Activated CD4-positive, alpha-beta T cell treated with anti-CD3 and anti-CD28 coated beads for 36 hours (primary cell): ENCODE data around the gene RGS7. TPM values are rescaled to one million over a fixed set of nuclear protein-coding genes. Genes with fewer than 3 reads are reported as not detected.
"Not testable (repeated sequence)": the region's sequence is repeated elsewhere in the genome, so short reads cannot be mapped to it uniquely, and the experiment has no call there.

Experiments
- ATAC-seq: fragments of 200-7000 bp; cut with Tn5 transposase; one replicate; pipeline ENCODE4 v1.10.0; 2021; ENCODE audit warnings: mild to moderate bottlenecking, moderate library complexity
- CTCF ChIA-PET: fragments of 350-600 bp; sonication (Branson Sonifier 250); formaldehyde crosslinking; loops from one replicate; lab custom pipeline; 2021; ENCODE audit warnings: antibody characterized with exemption; lab: Charles Lee
- POLR2A ChIA-PET: fragments of 350-600 bp; sonication (Branson Sonifier 250); formaldehyde crosslinking; loops from one replicate; lab custom pipeline; 2021; ENCODE audit warnings: antibody characterized with exemption, inconsistent platforms; lab: Charles Lee
- DNase-seq: peaks from one replicate; pipeline ENCODE4 v3.0.0-alpha.2; 2020
- H3K27ac Mint-ChIP-seq: one replicate; pipeline ENCODE4 v1.8.0; 2021; ENCODE audit warnings: mixed read lengths
- H3K27me3 Mint-ChIP-seq: one replicate; pipeline ENCODE4 v1.8.0; 2021; ENCODE audit warnings: mixed read lengths
- H3K36me3 Mint-ChIP-seq: one replicate; pipeline ENCODE4 v1.8.0; 2021; ENCODE audit warnings: low read depth, mixed read lengths
- H3K4me1 Mint-ChIP-seq: one replicate; pipeline ENCODE4 v1.8.0; 2021; ENCODE audit warnings: mixed read lengths
- H3K4me3 Mint-ChIP-seq: one replicate; pipeline ENCODE4 v1.8.0; 2021; ENCODE audit warnings: mild to moderate bottlenecking, moderate library complexity, mixed read lengths
- H3K9me3 Mint-ChIP-seq: one replicate; pipeline ENCODE4 v1.8.0; 2021; ENCODE audit warnings: low read depth, mixed read lengths
- intact Hi-C, 2 experiments: fragments of 100-400 bp; cut with DNase I in 1 of 2; cut with micrococcal nuclease in 1 of 2; formaldehyde crosslinking; loops; one replicate each; pipeline versions ENCODE4 v1.14.2 to v1.15.1; 2022 to 2024; cut with DNase I, micrococcal nuclease
- total RNA-seq, 2 experiments: library from RNA; stranded (reverse); gene quantifications; one replicate each; pipeline ENCODE4 v1.2.3, GENCODE V29; 2021

RGS7 gene
- total RNA-seq, 2 experiments from 2014 or later: not detected

GRCh38 chr1:241302024-241302423 lies 55.0 kb downstream of the RGS7 start:
- peaks cover 16% of the 10 kb centered on the region for H3K9me3 Mint-ChIP-seq
- not testable (repeated sequence) for ATAC-seq

GRCh38 chr1:241299347-241299746 lies 57.7 kb downstream of the RGS7 start:
- DNase-seq (no peak), ATAC-seq (no peak)
- H3K27me3 Mint-ChIP-seq: no peaks in the 10 kb centered on the region
- H3K4me1 Mint-ChIP-seq: no peaks in the 10 kb centered on the region
- CTCF ChIA-PET: no interaction called here
- H3K36me3 Mint-ChIP-seq: no peaks in the 10 kb centered on the region
- H3K9me3 Mint-ChIP-seq: peaks cover 14% of the 10 kb centered on the region
- intact Hi-C loops: no loop called here
- H3K4me3 Mint-ChIP-seq: no peak overlapping the region
- POLR2A ChIA-PET: no interaction called here
- no peak overlapping the region for H3K27ac Mint-ChIP-seq

More at GRCh38 chr1:241302024-241302423, 55.0 kb downstream of the RGS7 start:
- DNase-seq, H3K4me1 Mint-ChIP-seq, intact Hi-C loops, H3K27me3 Mint-ChIP-seq, H3K4me3 Mint-ChIP-seq, H3K27ac Mint-ChIP-seq, POLR2A ChIA-PET, CTCF ChIA-PET, H3K36me3 Mint-ChIP-seq: not testable (repeated sequence)

GRCh38 chr1:241292973-241293372 lies 64.0 kb downstream of the RGS7 start:
- POLR2A ChIA-PET: no interaction called here
- ATAC-seq: no peak
- no peak for DNase-seq
- no peaks in the 10 kb centered on the region for H3K36me3 Mint-ChIP-seq
- no peak overlapping the region for H3K27ac Mint-ChIP-seq
- H3K4me1 Mint-ChIP-seq: no peaks in the 10 kb centered on the region
- H3K4me3 Mint-ChIP-seq: no peak overlapping the region
- CTCF ChIA-PET: interaction anchor here (0.6 kb wide), 1 partner anchor 31 kb away, joined by 3 read pairs; no protein-coding TSS in a partner anchor
- peaks cover 3% of the 10 kb centered on the region for H3K9me3 Mint-ChIP-seq
- intact Hi-C loops: no loop called here
- no peaks in the 10 kb centered on the region for H3K27me3 Mint-ChIP-seq

- H3K36me3 Mint-ChIP-seq, H3K27ac Mint-ChIP-seq, H3K27me3 Mint-ChIP-seq, H3K9me3 Mint-ChIP-seq, H3K4me1 Mint-ChIP-seq, ATAC-seq, DNase-seq, intact Hi-C loops, POLR2A ChIA-PET, H3K4me3 Mint-ChIP-seq: not testable (repeated sequence)
- CTCF ChIA-PET: interaction anchor here (0.7 kb wide), 1 partner anchor 129 kb away, joined by 3 read pairs; no protein-coding TSS in a partner anchor
Observed at GRCh38 chr1:241291548-241291947, 65.5 kb downstream of the RGS7 start.

GRCh38 chr1:241286486-241286885 lies 70.5 kb downstream of the RGS7 start:
- no peaks in the 10 kb centered on the region for H3K36me3 Mint-ChIP-seq
- no peak for DNase-seq
- ChIA-PET POLR2A (no interaction called here), CTCF (no interaction called here)
- ATAC-seq: no peak
- no peaks in the 10 kb centered on the region for H3K4me1 Mint-ChIP-seq
- H3K27me3 Mint-ChIP-seq: no peaks in the 10 kb centered on the region
- no peak overlapping the region for H3K4me3 Mint-ChIP-seq
- H3K9me3 Mint-ChIP-seq: peaks cover 19% of the 10 kb centered on the region
- intact Hi-C loops: no loop called here
- no peak overlapping the region for H3K27ac Mint-ChIP-seq

- peaks cover 24% of the 10 kb centered on the region for H3K9me3 Mint-ChIP-seq
- intact Hi-C loops: no loop called here
- ATAC-seq (no peak), DNase-seq (no peak)
- no peak overlapping the region for H3K27ac Mint-ChIP-seq
- ChIA-PET CTCF (no interaction called here), POLR2A (no interaction called here)
- H3K36me3 Mint-ChIP-seq: no peaks in the 10 kb centered on the region
- H3K4me1 Mint-ChIP-seq: no peaks in the 10 kb centered on the region
- no peaks in the 10 kb centered on the region for H3K27me3 Mint-ChIP-seq
- H3K4me3 Mint-ChIP-seq: no peak overlapping the region
Observed at GRCh38 chr1:241276391-241276790, 80.6 kb downstream of the RGS7 start.

- ChIA-PET POLR2A (no interaction called here), CTCF (no interaction called here)
- Mint-ChIP-seq H3K36me3 (no peaks in the 10 kb centered on the region), H3K27ac (no peak overlapping the region), H3K27me3 (no peaks in the 10 kb centered on the region), H3K4me3 (no peak overlapping the region), H3K4me1 (no peaks in the 10 kb centered on the region), H3K9me3 (peaks cover 24% of the 10 kb centered on the region)
- ATAC-seq (no peak), DNase-seq (no peak)
- intact Hi-C loops: no loop called here
Observed at GRCh38 chr1:241275981-241276380, 81.0 kb downstream of the RGS7 start.

GRCh38 chr1:241275226-241275625 lies 81.8 kb downstream of the RGS7 start:
- Mint-ChIP-seq H3K4me1 (no peaks in the 10 kb centered on the region), H3K27ac (no peak overlapping the region), H3K4me3 (no peak overlapping the region), H3K27me3 (no peaks in the 10 kb centered on the region), H3K9me3 (peaks cover 24% of the 10 kb centered on the region), H3K36me3 (no peaks in the 10 kb centered on the region)
- ATAC-seq (no peak), DNase-seq (no peak)
- intact Hi-C loops: no loop called here
- ChIA-PET POLR2A (no interaction called here), CTCF (interaction anchor here (0.6 kb wide), 1 partner anchor 450 kb away, joined by 5 read pairs; no protein-coding TSS in a partner anchor)

GRCh38 chr1:241274693-241275092 lies 82.3 kb downstream of the RGS7 start:
- Mint-ChIP-seq H3K36me3 (no peaks in the 10 kb centered on the region), H3K27ac (no peak overlapping the region), H3K4me1 (no peaks in the 10 kb centered on the region), H3K9me3 (peaks cover 24% of the 10 kb centered on the region), H3K4me3 (no peak overlapping the region), H3K27me3 (no peaks in the 10 kb centered on the region)
- no peak for DNase-seq
- intact Hi-C loops: no loop called here
- ChIA-PET CTCF (interaction anchor here (0.6 kb wide), 1 partner anchor 450 kb away, joined by 5 read pairs; no protein-coding TSS in a partner anchor), POLR2A (no interaction called here)
- no peak for ATAC-seq

- DNase-seq (no peak), ATAC-seq (no peak)
- H3K36me3 Mint-ChIP-seq: no peaks in the 10 kb centered on the region
- intact Hi-C loops: no loop called here
- ChIA-PET POLR2A (no interaction called here), CTCF (interaction anchor here (0.8 kb wide), 1 partner anchor 1103 kb away, joined by 4 read pairs; no protein-coding TSS in a partner anchor)
- H3K27ac Mint-ChIP-seq: no peak overlapping the region
- no peaks in the 10 kb centered on the region for H3K27me3 Mint-ChIP-seq
- H3K9me3 Mint-ChIP-seq: peaks cover 19% of the 10 kb centered on the region
- no peaks in the 10 kb centered on the region for H3K4me1 Mint-ChIP-seq
- no peak overlapping the region for H3K4me3 Mint-ChIP-seq
Observed at GRCh38 chr1:241272828-241273227, 84.2 kb downstream of the RGS7 start.

GRCh38 chr1:241271427-241271826 lies 85.6 kb downstream of the RGS7 start:
- CTCF ChIA-PET: no interaction called here
- Mint-ChIP-seq H3K27ac (no peak overlapping the region), H3K27me3 (no peaks in the 10 kb centered on the region), H3K36me3 (no peaks in the 10 kb centered on the region), H3K9me3 (peaks cover 19% of the 10 kb centered on the region), H3K4me3 (no peak overlapping the region), H3K4me1 (no peaks in the 10 kb centered on the region)
- DNase-seq (no peak), ATAC-seq (no peak)
- intact Hi-C loops: no loop called here
- POLR2A ChIA-PET: no interaction called here

GRCh38 chr1:241270016-241270415 lies 87.0 kb downstream of the RGS7 start:
- peaks cover 21% of the 10 kb centered on the region for H3K9me3 Mint-ChIP-seq
- CTCF ChIA-PET: no interaction called here
- POLR2A ChIA-PET: no interaction called here
- ATAC-seq: no peak
- H3K27me3 Mint-ChIP-seq: no peaks in the 10 kb centered on the region
- H3K4me3 Mint-ChIP-seq: no peak overlapping the region
- no peaks in the 10 kb centered on the region for H3K36me3 Mint-ChIP-seq
- H3K4me1 Mint-ChIP-seq: no peaks in the 10 kb centered on the region
- intact Hi-C loops: no loop called here
- no peak for DNase-seq
- no peak overlapping the region for H3K27ac Mint-ChIP-seq
